ENCODE measurements around the gene INCA1. TPM values are rescaled to one million over a fixed set of nuclear protein-coding genes. Genes with fewer than 3 reads are reported as not detected.

Gene INCA1
- total RNA-seq, 1 experiment from 2014 or later: 1.3 TPM

GRCh38 chr17:4944163-4944553 lies 53.2 kb downstream of the INCA1 start:
- no peak overlapping the region for H2BK5ac ChIP-seq (ENCODE audit: insufficient read length, low read length)
- H3K36me3 Mint-ChIP-seq (ENCODE audit: insufficient read depth in 1 of 3, low read depth in 3 of 3): peaks cover 32 to 69% (median 53%) of the 10 kb centered on the region in 3 experiments
- H4K20me1 ChIP-seq (ENCODE audit: control insufficient read depth, insufficient read depth, insufficient read length): peaks cover 2% of the 10 kb centered on the region
- H3K4me1 ChIP-seq (ENCODE audit: insufficient read depth, low read length): no peaks in the 10 kb centered on the region
- H2BK15ac ChIP-seq (ENCODE audit: low read depth, low read length): no peak overlapping the region
- H4K5ac ChIP-seq (ENCODE audit: insufficient read length, low read depth, low read length): no peak overlapping the region
- H4K8ac ChIP-seq (replicated peaks; ENCODE audit: insufficient read length, low read depth, low read length): no peak overlapping the region
- peaks cover 0 to 2% of the 10 kb centered on the region in 2 experiments; a peak in 2 of 5 replicates for H3K9me3 Mint-ChIP-seq
- H3K4me1 Mint-ChIP-seq: peaks cover 30 to 35% of the 10 kb centered on the region in 2 experiments
- H3K79me1 ChIP-seq (ENCODE audit: insufficient read depth, low read depth, low read length, poor library complexity, severe bottlenecking): peaks cover 4% of the 10 kb centered on the region
- WGBS (ENCODE audit: extremely low coverage, insufficient read length, low lambda C conversion rate): no CpG with 5 or more reads among the region's 3 CpGs
- H3K23me2 ChIP-seq (ENCODE audit: insufficient read length, low read depth, low read length, poor library complexity, severe bottlenecking): peaks cover 20% of the 10 kb centered on the region
- peaks cover 6% of the 10 kb centered on the region for H3K27me3 Mint-ChIP-seq (ENCODE audit: low read depth)
- no peak overlapping the region for H3K14ac ChIP-seq (ENCODE audit: insufficient read depth, low read length)
- H3K9me3 ChIP-seq (ENCODE audit: control insufficient read depth, low read depth, low read length): no peaks in the 10 kb centered on the region
- H3T11ph ChIP-seq (ENCODE audit: low read length): no peak overlapping the region
- H3K9ac ChIP-seq (ENCODE audit: extremely low read depth, insufficient read length, low read length): no peak overlapping the region
- no peak overlapping the region for H2AK5ac ChIP-seq (ENCODE audit: insufficient read length, low read length)
- TF ChIP-seq CTCF (conservative IDR thresholded peaks at IDR 0.05): no peak
- no peak overlapping the region for H3K18ac ChIP-seq (ENCODE audit: insufficient read length, low read depth, low read length)
- peak overlapping the region; percentile 5 for H3K27ac ChIP-seq (ENCODE audit: insufficient read length, low read depth, low read length)
- peaks cover 15% of the 10 kb centered on the region; the same call in 1 of the 2 replicates for H3K79me2 ChIP-seq (ENCODE audit: insufficient read depth, low read length)
- H3K4me3 Mint-ChIP-seq: peak overlapping the region in 1 of 2 experiments; percentile 44; a peak in 2 of 5 replicates
- H2BK120ac ChIP-seq (ENCODE audit: low read depth, low read length, poor library complexity, severe bottlenecking): no peak overlapping the region
- H3K23ac ChIP-seq (ENCODE audit: insufficient read length, low read depth, low read length): no peak overlapping the region
- H3K27me3 ChIP-seq (ENCODE audit: insufficient read depth, low read length): no peaks in the 10 kb centered on the region
- H2BK20ac ChIP-seq (ENCODE audit: low read depth, low read length, poor library complexity, severe bottlenecking): no peak overlapping the region
- no peak overlapping the region for H3K4ac ChIP-seq (ENCODE audit: low read depth, low read length)
- H4K91ac ChIP-seq (ENCODE audit: insufficient read length, low read depth, low read length): no peak overlapping the region
- H2AFZ ChIP-seq (ENCODE audit: low read length): no peak overlapping the region
- DNase-seq: peak; percentile 42
- no peak overlapping the region for H3K56ac ChIP-seq (ENCODE audit: insufficient read length, low read depth, low read length)
- H3K4me2 ChIP-seq (ENCODE audit: insufficient read depth, insufficient read length, low read length): no peak overlapping the region
- H3K27ac Mint-ChIP-seq: peak overlapping the region; percentile 83 to 92 (median 91); a peak in 5 of 7 replicates
- no peak overlapping the region for H2BK12ac ChIP-seq (ENCODE audit: insufficient read length, low read depth, low read length)

Measured in H9 (cell line).